ENCODE measurements around the gene PCNX1.
A peak's percentile ranks its signal among the peaks of the same experiment; 100 is the strongest.

The PCNX1 gene

GRCh38 chr14:70889555-70889954 is 17.7 kb upstream of the PCNX1 start:
- no peak for DNase-seq (ENCODE audit: low read depth)

- no peak for DNase-seq (ENCODE audit: low read depth)
Measured at GRCh38 chr14:70890826-70891659, 16.2 kb upstream of the PCNX1 start.

GRCh38 chr14:70891737-70892136 is 15.5 kb upstream of the PCNX1 start:
- DNase-seq (ENCODE audit: low read depth), result no peak

GRCh38 chr14:70893062-70893845 is 14.0 kb upstream of the PCNX1 start:
- no peak for DNase-seq (ENCODE audit: low read depth)

- no peak for DNase-seq (ENCODE audit: low read depth)
Measured at GRCh38 chr14:70893858-70894291, 13.4 kb upstream of the PCNX1 start.

GRCh38 chr14:70894868-70895267 is 12.4 kb upstream of the PCNX1 start:
- no peak for DNase-seq (ENCODE audit: low read depth)

GRCh38 chr14:70896317-70896716 is 10.9 kb upstream of the PCNX1 start:
- no peak for DNase-seq (ENCODE audit: low read depth)

- no peak for DNase-seq (ENCODE audit: low read depth)
Measured at GRCh38 chr14:70896981-70897380, 10.3 kb upstream of the PCNX1 start.

GRCh38 chr14:70897464-70897863 is 9.8 kb upstream of the PCNX1 start:
- DNase-seq (ENCODE audit: low read depth), result no peak

- no peak for DNase-seq (ENCODE audit: low read depth)
Measured at GRCh38 chr14:70898111-70898745, 9.0 kb upstream of the PCNX1 start.

- DNase-seq (ENCODE audit: low read depth), result no peak
Measured at GRCh38 chr14:70901269-70901668, 6.0 kb upstream of the PCNX1 start.

GRCh38 chr14:70902184-70902583 is 5.1 kb upstream of the PCNX1 start:
- no peak for DNase-seq (ENCODE audit: low read depth)

- DNase-seq (ENCODE audit: low read depth), result no peak
Measured at GRCh38 chr14:70904373-70904772, 2.9 kb upstream of the PCNX1 start.

- DNase-seq (ENCODE audit: low read depth), result no peak
Measured at GRCh38 chr14:70905301-70905700, 2.0 kb upstream of the PCNX1 start.

GRCh38 chr14:70906793-70907175 is 475 bp upstream of the PCNX1 start:
- no peak for DNase-seq (ENCODE audit: low read depth)

- peak; percentile 35 for DNase-seq (ENCODE audit: low read depth)
Measured at GRCh38 chr14:70907996-70908934, 1.0 kb downstream of the PCNX1 start.

- no peak for DNase-seq (ENCODE audit: low read depth)
Measured at GRCh38 chr14:70908935-70909641, 1.8 kb downstream of the PCNX1 start.

- DNase-seq (ENCODE audit: low read depth), result no peak
Measured at GRCh38 chr14:70909733-70910614, 2.7 kb downstream of the PCNX1 start.

- no peak for DNase-seq (ENCODE audit: low read depth)
Measured at GRCh38 chr14:70915415-70915814, 8.2 kb downstream of the PCNX1 start.

GRCh38 chr14:70916300-70916699 is 9.0 kb downstream of the PCNX1 start:
- no peak for DNase-seq (ENCODE audit: low read depth)
